Measurements from ENCODE around the gene MYO7B. TPM values are rescaled to one million over a fixed set of nuclear protein-coding genes. Genes with fewer than 3 reads are reported as not detected.

The MYO7B gene
- total RNA-seq, 1 donor from 2014 or later = 0.28 TPM

GRCh38 chr2:127673291-127674069, 138.0 kb downstream of the MYO7B start:
- DNase-seq (ENCODE audit: low read depth, low spot score) = no peak
- Mint-ChIP-seq H3K36me3 (ENCODE audit: low read depth) (no peaks in the 10 kb centered on the region), H3K4me1 (peaks cover 11% of the 10 kb centered on the region), H3K27ac (ENCODE audit: unreplicated experiment) (no peak overlapping the region), H3K9me3 (no peaks in the 10 kb centered on the region), H3K27me3 (ENCODE audit: low read depth) (peaks cover 75% of the 10 kb centered on the region), H3K4me3 (peak overlapping the region; percentile 84)
- no peak for TF ChIP-seq CTCF (conservative IDR thresholded peaks at IDR 0.05)

GRCh38 chr2:127674241-127675209, 139.0 kb downstream of the MYO7B start:
- Mint-ChIP-seq H3K27me3 (ENCODE audit: low read depth) (peaks cover 77% of the 10 kb centered on the region), H3K4me1 (peaks cover 11% of the 10 kb centered on the region), H3K36me3 (ENCODE audit: low read depth) (no peaks in the 10 kb centered on the region), H3K27ac (ENCODE audit: unreplicated experiment) (no peak overlapping the region), H3K9me3 (no peaks in the 10 kb centered on the region), H3K4me3 (peak overlapping the region; percentile 84)
- no peak for DNase-seq (ENCODE audit: low read depth, low spot score)
- no peak for TF ChIP-seq CTCF (conservative IDR thresholded peaks at IDR 0.05)

- peak within 1 kb of the TSS; percentile 91 for H3K4me3 Mint-ChIP-seq
- no peaks in the 10 kb centered on the region for H3K36me3 Mint-ChIP-seq (ENCODE audit: low read depth)
- peaks cover 67% of the 10 kb centered on the region for H3K27me3 Mint-ChIP-seq (ENCODE audit: low read depth)
- no peak within 1 kb of the TSS for H3K27ac Mint-ChIP-seq (ENCODE audit: unreplicated experiment)
- TF ChIP-seq CTCF (conservative IDR thresholded peaks at IDR 0.05) = no peak
- no peaks in the 10 kb centered on the region for H3K9me3 Mint-ChIP-seq
- H3K4me1 Mint-ChIP-seq = peaks cover 11% of the 10 kb centered on the region
- DNase-seq (ENCODE audit: low read depth, low spot score) = no peak
These were observed 140.1 kb downstream of the MYO7B start, which contains the start of gene LIMS2 for GRCh38 chr2:127675331-127676261. TSS of gene LIMS2 (minus strand) at chr2:127675530. CDS start at chr2:127675024, 506 bp downstream.

- Mint-ChIP-seq H3K9me3 (no peaks in the 10 kb centered on the region), H3K4me1 (peaks cover 11% of the 10 kb centered on the region), H3K27me3 (ENCODE audit: low read depth) (peaks cover 59% of the 10 kb centered on the region), H3K4me3 (peak overlapping the region; percentile 25), H3K36me3 (ENCODE audit: low read depth) (no peaks in the 10 kb centered on the region), H3K27ac (ENCODE audit: unreplicated experiment) (no peak overlapping the region)
- DNase-seq (ENCODE audit: low read depth, low spot score) = no peak
- no peak for TF ChIP-seq CTCF (conservative IDR thresholded peaks at IDR 0.05)
These were observed 141.4 kb downstream of the MYO7B start for GRCh38 chr2:127676906-127677305.

- DNase-seq (ENCODE audit: low read depth, low spot score) = no peak
- H3K27me3 Mint-ChIP-seq (ENCODE audit: low read depth) = peaks cover 44% of the 10 kb centered on the region
- no peak overlapping the region for H3K4me3 Mint-ChIP-seq
These were observed 143.0 kb downstream of the MYO7B start for GRCh38 chr2:127678531-127678930.

More at GRCh38 chr2:127678531-127678930, 143.0 kb downstream of the MYO7B start:
- no peak for TF ChIP-seq CTCF (conservative IDR thresholded peaks at IDR 0.05)
- Mint-ChIP-seq H3K9me3 (no peaks in the 10 kb centered on the region), H3K27ac (ENCODE audit: unreplicated experiment) (no peak overlapping the region), H3K36me3 (ENCODE audit: low read depth) (no peaks in the 10 kb centered on the region), H3K4me1 (peaks cover 11% of the 10 kb centered on the region)
